GM21447 (cell line): ENCODE data around the gene TGFA.
"Not testable (repeated sequence)": the region's sequence is repeated elsewhere in the genome, so short reads cannot be mapped to it uniquely, and the experiment has no call there.

ENCODE experiments used
- ATAC-seq: cut with Tn5 transposase; IDR thresholded peaks from one replicate; pipeline ENCODE4 v1.9.1; 2021; ENCODE audit not compliant: unreplicated experiment

The TGFA gene

GRCh38 chr2:70467237-70467636 lies 86.4 kb downstream of the TGFA start:
- ATAC-seq = no peak

GRCh38 chr2:70466647-70467046 lies 87.0 kb downstream of the TGFA start:
- not testable (repeated sequence) for ATAC-seq

GRCh38 chr2:70463997-70464396 lies 89.6 kb downstream of the TGFA start:
- no peak for ATAC-seq

GRCh38 chr2:70463581-70463980 lies 90.0 kb downstream of the TGFA start:
- no peak for ATAC-seq

- ATAC-seq = no peak
Measured at GRCh38 chr2:70461981-70462876, 91.4 kb downstream of the TGFA start.

- no peak for ATAC-seq
Measured at GRCh38 chr2:70461414-70461813, 92.2 kb downstream of the TGFA start.

- ATAC-seq = no peak
Measured at GRCh38 chr2:70460333-70460732, 93.3 kb downstream of the TGFA start.

- no peak for ATAC-seq
Measured at GRCh38 chr2:70458661-70459060, 95.0 kb downstream of the TGFA start.

GRCh38 chr2:70456585-70457495 lies 96.8 kb downstream of the TGFA start:
- ATAC-seq = no peak

- ATAC-seq = no peak
Measured at GRCh38 chr2:70454936-70455544, 98.6 kb downstream of the TGFA start.

- no peak for ATAC-seq
Measured at GRCh38 chr2:70450641-70451250, 102.9 kb downstream of the TGFA start.

- ATAC-seq = no peak
Measured at GRCh38 chr2:70448041-70448440, 105.6 kb downstream of the TGFA start.

GRCh38 chr2:70443726-70444125 lies 109.9 kb downstream of the TGFA start:
- ATAC-seq = no peak

GRCh38 chr2:70443078-70443465 lies 110.6 kb downstream of the TGFA start:
- no peak for ATAC-seq

- ATAC-seq = no peak
Measured at GRCh38 chr2:70442301-70443077, 111.1 kb downstream of the TGFA start.

GRCh38 chr2:70440621-70441020 lies 113.0 kb downstream of the TGFA start:
- ATAC-seq = no peak

- ATAC-seq = no peak
Measured at GRCh38 chr2:70435138-70435537, 118.5 kb downstream of the TGFA start.

GRCh38 chr2:70433315-70433714 lies 120.3 kb downstream of the TGFA start:
- no peak for ATAC-seq

GRCh38 chr2:70431716-70432347 lies 121.8 kb downstream of the TGFA start:
- no peak for ATAC-seq

- no peak for ATAC-seq
Measured at GRCh38 chr2:70426341-70426740, 127.3 kb downstream of the TGFA start.
